ENCODE results near the gene HEATR1. TPM values are rescaled to one million over a fixed set of nuclear protein-coding genes. Genes with fewer than 3 reads are reported as not detected.

The HEATR1 gene
- total and polyA plus RNA-seq, 2 donors (not counting 1 experiment from before 2014, with no cell fraction given): 6.1 to 50.6 TPM

GRCh38 chr1:236576004-236576403 lies 28.3 kb downstream of the HEATR1 start:
- no peaks in the 10 kb centered on the region for H3K27me3 Mint-ChIP-seq
- CTCF ChIA-PET: no interaction called here
- H3K36me3 ChIP-seq (replicated peaks in 1 of 2; ENCODE audit: control extremely low read depth in 1 of 2, control insufficient read depth in 1 of 2, extremely low read depth in 1 of 2, insufficient read depth in 2 of 2, low read length in 1 of 2): peaks cover 2 to 72% of the 10 kb centered on the region in 2 experiments

GRCh38 chr1:236575523-236575922 lies 28.8 kb downstream of the HEATR1 start:
- TF ChIP-seq CTCF (IDR thresholded peaks at IDR 0.05): no peak
- no peak for TF ChIP-seq EZH2 (IDR thresholded peaks at IDR 0.05; ENCODE audit: borderline replicate concordance, insufficient read depth, low read depth, low read length, poor library complexity, severe bottlenecking)
- Histone ChIP-seq H3K79me2 (ENCODE audit: control insufficient read depth, insufficient read depth, low read length) (no peaks in the 10 kb centered on the region), H3K4me1 (ENCODE audit: control insufficient read depth in 2 of 2, insufficient read depth in 2 of 2, low read length in 2 of 2) (no peaks in the 10 kb centered on the region), H2AFZ (ENCODE audit: insufficient read depth, low read depth, low read length, poor library complexity, severe bottlenecking) (no peak overlapping the region), H3K27me3 (replicated peaks in 1 of 4; ENCODE audit: control extremely low read depth in 1 of 4, control insufficient read depth in 3 of 4, insufficient read depth in 4 of 4, low read length in 3 of 4) (no peaks in the 10 kb centered on the region), H4K20me1 (ENCODE audit: control insufficient read depth, insufficient read depth, low read length, poor library complexity, severe bottlenecking) (no peaks in the 10 kb centered on the region), H3K9ac (ENCODE audit: low read length) (no peak overlapping the region), H3K4me2 (replicated peaks; ENCODE audit: low read depth, low read length, poor library complexity, severe bottlenecking) (no peak overlapping the region), H3K9me3 (ENCODE audit: control extremely low read depth in 1 of 3, control insufficient read depth in 2 of 3, insufficient read depth in 1 of 3, low read length in 2 of 3) (no peaks in the 10 kb centered on the region), H3K27ac (ENCODE audit: low read length in 2 of 2) (no peak overlapping the region), H3K36me3 (replicated peaks in 1 of 2; ENCODE audit: control extremely low read depth in 1 of 2, control insufficient read depth in 1 of 2, extremely low read depth in 1 of 2, insufficient read depth in 2 of 2, low read length in 1 of 2) (peaks cover 2 to 75% of the 10 kb centered on the region in 2 experiments), H3K4me3 (ENCODE audit: control extremely low read depth in 1 of 5, extremely low read depth in 1 of 5, insufficient read depth in 1 of 5, low read depth in 2 of 5, low read length in 4 of 5) (no peak overlapping the region)
- Mint-ChIP-seq H3K9me3 (ENCODE audit: insufficient read depth) (no peaks in the 10 kb centered on the region), H3K4me1 (no peaks in the 10 kb centered on the region), H3K27me3 (no peaks in the 10 kb centered on the region), H3K4me3 (no peak overlapping the region), H3K27ac (no peak overlapping the region)
- no peak for DNase-seq
- intact Hi-C loops (cut with micrococcal nuclease): no loop called here
- WGBS (ENCODE audit: insufficient coverage): no CpG with 5 or more reads among the region's 3 CpGs
- CTCF ChIA-PET: no interaction called here
- no peak for ATAC-seq (ENCODE audit: low read depth)
- POLR2A ChIA-PET: no interaction called here

More at GRCh38 chr1:236576004-236576403, 28.3 kb downstream of the HEATR1 start:
- Histone ChIP-seq H2AFZ (ENCODE audit: insufficient read depth, low read depth, low read length, poor library complexity, severe bottlenecking) (no peak overlapping the region), H3K4me1 (ENCODE audit: control insufficient read depth in 2 of 2, insufficient read depth in 2 of 2, low read length in 2 of 2) (no peaks in the 10 kb centered on the region), H3K27me3 (replicated peaks in 1 of 4; ENCODE audit: control extremely low read depth in 1 of 4, control insufficient read depth in 3 of 4, insufficient read depth in 4 of 4, low read length in 3 of 4) (no peaks in the 10 kb centered on the region), H3K9me3 (ENCODE audit: control extremely low read depth in 1 of 3, control insufficient read depth in 2 of 3, insufficient read depth in 1 of 3, low read length in 2 of 3) (no peaks in the 10 kb centered on the region), H3K27ac (ENCODE audit: low read length in 2 of 2) (no peak overlapping the region), H3K4me2 (replicated peaks; ENCODE audit: low read depth, low read length, poor library complexity, severe bottlenecking) (no peak overlapping the region), H3K79me2 (ENCODE audit: control insufficient read depth, insufficient read depth, low read length) (no peaks in the 10 kb centered on the region), H4K20me1 (ENCODE audit: control insufficient read depth, insufficient read depth, low read length, poor library complexity, severe bottlenecking) (no peaks in the 10 kb centered on the region), H3K9ac (ENCODE audit: low read length) (no peak overlapping the region), H3K4me3 (ENCODE audit: control extremely low read depth in 1 of 5, extremely low read depth in 1 of 5, insufficient read depth in 1 of 5, low read depth in 2 of 5, low read length in 4 of 5) (no peak overlapping the region)
- no peaks in the 10 kb centered on the region for H3K4me1 Mint-ChIP-seq
- DNase-seq: no peak
- no peak overlapping the region for H3K27ac Mint-ChIP-seq
- ATAC-seq (ENCODE audit: low read depth): no peak
- intact Hi-C loops (cut with micrococcal nuclease): no loop called here
- WGBS (ENCODE audit: insufficient coverage): 62% methylated on average over 1 of the region's 2 CpGs
- POLR2A ChIA-PET: no interaction called here
- no peaks in the 10 kb centered on the region for H3K9me3 Mint-ChIP-seq (ENCODE audit: insufficient read depth)
- H3K4me3 Mint-ChIP-seq: no peak overlapping the region
- TF ChIP-seq CTCF (IDR thresholded peaks at IDR 0.05) (no peak), EZH2 (IDR thresholded peaks at IDR 0.05; ENCODE audit: borderline replicate concordance, insufficient read depth, low read depth, low read length, poor library complexity, severe bottlenecking) (no peak)

Data from B cell (primary cell).